SHP77 treated with DMSO at 0.1 percent for 48 hours (cell line): ENCODE measurements around the gene TSHZ3.
A peak's percentile ranks its signal among the peaks of the same experiment; 100 is the strongest.

Experiments
- DNase-seq: peaks from one replicate; lab custom pipeline; 2025; lab: John Stamatoyannopoulos, UW

TSHZ3 gene

DNA sequence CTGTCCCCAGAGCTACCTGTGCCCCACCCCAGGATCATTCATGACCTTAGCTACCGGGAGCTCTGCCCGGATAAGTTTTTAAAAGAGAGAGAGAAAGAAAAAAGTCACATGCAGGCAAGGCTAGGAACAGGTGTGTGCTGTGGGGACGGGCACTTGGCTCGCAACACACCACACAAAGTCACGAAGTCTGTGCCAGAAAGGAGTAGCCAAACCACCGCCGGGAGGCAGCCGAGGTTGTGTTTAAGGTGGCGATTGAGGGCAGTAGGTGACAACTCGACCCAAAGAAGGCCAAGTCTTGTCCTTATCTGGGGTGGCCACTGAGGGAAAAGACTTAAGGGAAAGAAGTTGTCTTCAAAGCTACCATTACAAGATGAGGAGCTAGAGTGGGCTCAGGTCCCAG, 4.6 kb upstream of the TSHZ3 start:
- no peak for DNase-seq

DNA sequence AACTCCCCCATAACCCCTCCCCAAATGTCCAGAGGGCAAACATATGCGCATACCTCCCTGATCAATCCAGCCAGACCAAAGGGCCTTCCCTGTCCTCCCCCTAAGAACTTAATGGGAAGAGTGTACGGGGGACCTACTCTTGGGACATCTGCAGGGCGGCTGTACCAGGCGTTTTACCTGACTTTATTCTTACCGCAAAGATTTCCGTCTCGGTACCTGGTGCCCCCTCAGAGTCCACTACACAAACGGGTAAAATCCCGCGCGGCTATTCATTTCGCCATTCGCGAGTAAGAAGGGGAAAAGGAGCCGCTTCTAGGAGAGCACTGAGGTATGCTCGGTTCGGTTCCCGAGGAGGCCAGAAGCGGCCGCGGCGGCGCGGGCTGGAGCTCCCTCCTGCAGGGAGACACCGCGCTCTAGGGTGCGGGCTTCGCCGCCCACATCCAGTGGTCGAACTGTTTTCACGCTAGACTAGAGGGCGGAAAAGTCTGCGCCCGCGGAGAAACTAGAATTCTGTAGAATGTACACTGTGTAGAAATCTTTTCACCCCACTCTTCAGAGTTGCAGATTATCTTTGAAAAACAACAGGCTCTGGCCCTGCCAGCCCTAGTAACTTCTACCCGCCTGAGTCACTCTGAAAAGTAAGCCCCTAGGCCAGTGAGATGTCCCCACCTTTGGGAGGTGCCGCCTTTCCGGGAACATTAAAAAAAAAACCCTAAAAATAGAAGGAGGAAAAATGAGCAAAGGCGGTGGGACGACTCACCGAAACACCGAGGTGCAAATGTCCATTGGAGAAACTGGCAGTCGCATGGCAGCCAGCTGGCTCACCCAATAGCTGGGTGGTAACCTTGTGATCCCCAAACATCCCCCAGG, 3.8 kb upstream of the TSHZ3 start:
- no peak for DNase-seq

DNA sequence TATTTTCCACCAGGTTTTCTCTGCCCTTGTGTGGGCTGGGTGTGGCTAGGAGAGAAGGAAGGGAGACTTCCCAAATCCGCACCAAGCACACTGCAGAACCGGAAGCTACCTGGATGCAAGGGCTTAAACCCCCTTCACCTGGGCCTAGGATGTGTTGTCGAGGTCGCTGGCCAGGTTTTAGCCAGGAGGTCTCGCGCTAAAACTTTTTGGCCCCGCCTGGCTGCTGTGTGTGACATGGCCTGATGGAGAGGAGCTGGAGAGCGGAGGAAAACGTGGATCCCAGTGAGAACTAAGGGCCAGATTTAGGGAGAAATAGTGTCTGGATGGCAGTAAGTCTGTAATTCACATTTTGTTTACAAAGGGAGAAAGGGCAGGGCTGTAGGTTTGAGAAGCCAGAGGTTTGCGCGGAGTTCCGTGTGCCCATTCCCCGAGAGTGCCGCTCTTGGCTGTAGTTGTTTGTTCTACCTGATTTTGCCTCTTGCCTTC, 3.1 kb upstream of the TSHZ3 start:
- DNase-seq, result no peak

DNA sequence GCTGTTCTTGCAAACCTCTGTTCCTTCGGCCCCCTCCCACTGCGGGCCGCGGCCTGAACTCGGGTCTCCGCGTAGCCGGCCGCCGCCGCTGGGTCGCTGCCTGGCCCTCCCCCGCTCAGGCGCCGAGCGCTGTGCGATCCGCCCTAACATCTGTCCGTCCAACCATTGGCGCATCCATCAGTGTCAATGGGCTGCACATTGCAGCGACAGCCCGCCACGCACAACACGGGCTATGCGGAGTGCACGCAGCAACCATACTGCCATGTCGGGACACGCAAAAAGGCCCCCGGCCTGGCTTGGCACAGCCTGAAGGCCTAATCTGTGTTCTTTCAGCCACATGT, 2.6 kb upstream of the TSHZ3 start:
- no peak for DNase-seq

DNA sequence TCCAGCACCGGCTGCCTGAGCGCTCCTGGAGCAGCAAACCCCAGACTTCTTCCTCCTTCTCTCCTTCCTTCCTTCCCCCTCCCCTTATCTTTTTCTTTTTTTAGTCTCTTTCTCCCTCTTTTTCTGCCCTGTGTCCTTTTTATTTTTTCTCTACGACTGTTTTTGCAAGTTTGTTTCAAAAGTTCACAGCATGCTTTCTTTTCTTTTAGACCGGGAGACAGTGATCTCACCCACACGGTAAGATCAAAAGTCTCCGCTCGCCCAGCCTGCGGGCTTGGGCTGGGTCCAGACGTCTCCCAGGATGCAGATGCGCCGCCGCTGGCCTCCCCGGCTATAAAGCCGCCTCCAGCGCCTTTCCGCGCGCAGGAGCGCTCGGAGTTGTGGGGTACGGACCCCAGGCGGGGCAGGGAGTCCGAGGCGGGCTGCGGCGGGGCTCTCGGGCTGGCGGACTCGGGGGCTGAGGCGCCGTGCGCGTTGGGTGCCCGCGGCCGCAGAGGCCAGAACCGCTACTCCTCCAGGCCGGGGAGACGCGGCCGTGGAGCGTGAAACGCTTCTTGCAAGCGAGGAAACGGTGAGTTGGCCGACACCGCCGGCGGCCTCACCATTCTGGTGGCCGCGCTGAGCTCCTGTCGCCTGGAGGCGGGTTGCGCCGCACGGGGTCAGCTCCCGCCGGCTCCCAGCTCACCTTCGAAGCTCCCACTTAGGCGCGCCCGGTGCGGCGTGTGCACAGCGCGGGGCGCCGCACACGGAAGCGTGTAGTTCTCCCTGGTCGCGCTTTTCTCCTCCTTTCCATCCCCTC, 2.0 kb upstream of the TSHZ3 start:
- DNase-seq, result no peak

DNA sequence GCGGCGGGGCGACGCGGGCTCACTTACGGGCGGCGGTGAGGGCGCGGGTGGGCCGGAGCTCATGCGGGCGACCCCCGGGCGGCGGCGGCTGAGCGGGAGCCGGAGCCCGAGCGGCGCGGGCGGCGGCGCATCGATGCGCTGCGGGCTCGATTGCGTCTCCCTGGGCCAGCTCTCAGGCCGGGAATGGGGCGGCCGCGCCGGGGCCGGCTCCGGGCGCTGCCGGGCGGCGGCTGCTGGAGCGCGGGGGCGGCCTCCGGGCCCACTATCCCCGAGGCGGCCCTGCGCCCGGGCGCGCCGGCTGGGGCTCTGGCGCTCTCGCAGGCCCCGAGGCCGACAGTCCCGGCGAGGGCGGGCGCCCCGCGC, 1.4 kb upstream of the TSHZ3 start:
- DNase-seq, result no peak

DNA sequence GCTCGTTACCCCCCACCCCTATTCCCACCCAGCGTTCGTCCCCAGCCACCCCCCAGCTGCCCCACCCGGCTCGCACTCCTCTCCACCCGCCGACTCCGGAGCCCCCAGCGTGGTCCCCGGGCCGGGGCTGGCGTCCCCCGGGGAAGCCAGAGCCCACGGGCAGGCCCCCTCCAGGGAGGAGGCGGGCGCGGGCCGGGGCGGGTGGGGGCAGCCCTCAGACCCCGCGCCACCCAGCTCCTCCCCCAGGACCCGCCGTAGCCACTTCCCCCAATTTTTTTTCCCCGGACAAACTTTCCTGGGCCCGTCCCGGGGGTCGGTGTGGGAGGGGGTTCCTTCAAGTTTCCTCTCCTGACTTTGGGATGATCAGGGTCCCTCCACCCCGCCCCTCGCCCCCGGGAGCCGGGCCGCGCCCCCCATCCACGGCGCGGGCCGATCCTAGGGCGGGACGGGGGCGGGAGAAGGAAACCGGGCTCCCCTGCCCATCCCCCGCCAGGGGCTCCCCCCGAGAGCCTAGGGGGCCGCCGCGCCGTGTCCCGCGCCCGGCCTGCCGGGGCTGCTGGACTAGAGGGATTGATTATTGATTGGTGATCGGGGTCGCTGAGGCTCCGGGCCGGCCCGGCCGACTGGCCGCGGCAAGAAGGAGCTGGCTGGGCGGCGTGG, 927 bp upstream of the TSHZ3 start:
- DNase-seq, result no peak

DNA sequence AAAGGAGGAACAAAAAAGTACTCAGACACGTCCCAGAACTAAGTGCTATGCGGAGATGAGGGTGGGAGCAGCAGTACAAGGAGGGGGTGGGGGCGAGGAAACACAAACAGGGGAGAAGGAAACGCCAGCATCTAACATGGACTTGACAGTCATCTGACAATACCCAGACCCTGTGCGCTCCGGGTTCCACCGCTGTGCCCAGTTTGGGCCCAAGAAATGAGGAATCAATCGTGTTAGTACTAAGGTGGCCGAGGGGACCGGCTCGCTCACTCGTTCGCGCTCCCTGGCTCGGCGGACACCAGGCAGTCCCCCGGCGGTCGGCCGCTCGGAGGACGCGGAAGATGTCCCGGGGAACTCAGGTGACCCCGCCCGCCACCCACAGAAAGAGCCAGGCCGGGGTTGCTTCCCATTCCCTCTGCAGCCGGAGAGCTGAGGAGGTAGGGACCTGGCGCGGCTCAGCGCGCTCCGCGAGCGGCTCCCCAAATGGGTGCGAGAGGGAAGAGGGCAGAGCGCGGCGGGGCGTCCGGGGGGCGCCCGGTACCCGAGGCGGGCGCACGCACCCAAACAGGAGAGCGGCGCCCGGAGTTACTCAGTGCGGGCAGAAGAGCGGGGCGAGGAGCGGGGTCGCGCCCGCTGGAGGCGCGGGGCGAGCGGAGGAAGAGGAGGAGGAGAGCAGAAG, 616 bp downstream of the TSHZ3 start:
- no peak for DNase-seq

DNA sequence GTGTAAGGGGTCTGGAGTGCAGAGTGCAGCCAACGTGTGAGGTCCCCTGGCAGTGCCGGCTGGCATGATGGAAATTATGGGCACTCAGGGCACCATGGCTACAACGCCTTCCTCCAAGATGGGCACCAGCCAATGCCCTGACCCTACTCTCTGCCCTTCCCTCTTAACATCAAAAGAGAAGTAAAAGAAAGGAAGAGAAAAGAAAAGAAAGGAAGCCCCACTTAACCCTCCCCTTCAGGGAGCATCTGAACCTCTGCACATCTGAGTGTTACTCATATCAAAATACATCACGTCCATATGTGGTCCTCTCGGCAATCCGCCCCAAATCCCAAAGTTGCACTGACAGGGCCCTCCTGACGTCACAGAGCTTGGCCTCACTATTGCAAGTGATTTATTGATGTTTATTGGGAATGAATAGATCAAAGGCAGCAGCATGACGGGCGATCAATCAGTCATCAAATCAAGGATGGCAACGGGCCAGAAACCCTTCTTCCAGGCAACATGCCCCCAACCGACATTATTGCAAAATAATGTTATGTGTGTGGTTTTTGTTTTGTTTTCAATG, 1.3 kb downstream of the TSHZ3 start:
- no peak for DNase-seq

DNA sequence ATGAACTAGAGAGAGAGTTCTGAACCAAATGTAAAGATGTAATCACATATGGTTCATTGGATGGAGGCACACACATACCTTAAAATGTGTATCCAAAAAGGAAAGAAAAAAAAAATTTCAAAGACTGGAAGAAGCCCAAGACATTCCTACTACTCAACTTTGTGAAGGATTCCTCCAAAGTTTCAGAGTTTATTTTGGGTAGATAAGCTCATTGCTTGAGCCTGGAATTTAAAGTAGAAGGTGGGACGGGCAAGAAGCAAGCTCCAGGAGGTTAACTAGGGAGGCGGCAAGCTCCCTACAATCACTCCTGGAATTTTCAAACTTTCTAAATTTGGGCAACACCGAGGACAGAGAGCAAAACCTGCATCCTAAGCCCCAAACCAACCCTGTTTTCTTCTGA, 1.9 kb downstream of the TSHZ3 start:
- no peak for DNase-seq

DNA sequence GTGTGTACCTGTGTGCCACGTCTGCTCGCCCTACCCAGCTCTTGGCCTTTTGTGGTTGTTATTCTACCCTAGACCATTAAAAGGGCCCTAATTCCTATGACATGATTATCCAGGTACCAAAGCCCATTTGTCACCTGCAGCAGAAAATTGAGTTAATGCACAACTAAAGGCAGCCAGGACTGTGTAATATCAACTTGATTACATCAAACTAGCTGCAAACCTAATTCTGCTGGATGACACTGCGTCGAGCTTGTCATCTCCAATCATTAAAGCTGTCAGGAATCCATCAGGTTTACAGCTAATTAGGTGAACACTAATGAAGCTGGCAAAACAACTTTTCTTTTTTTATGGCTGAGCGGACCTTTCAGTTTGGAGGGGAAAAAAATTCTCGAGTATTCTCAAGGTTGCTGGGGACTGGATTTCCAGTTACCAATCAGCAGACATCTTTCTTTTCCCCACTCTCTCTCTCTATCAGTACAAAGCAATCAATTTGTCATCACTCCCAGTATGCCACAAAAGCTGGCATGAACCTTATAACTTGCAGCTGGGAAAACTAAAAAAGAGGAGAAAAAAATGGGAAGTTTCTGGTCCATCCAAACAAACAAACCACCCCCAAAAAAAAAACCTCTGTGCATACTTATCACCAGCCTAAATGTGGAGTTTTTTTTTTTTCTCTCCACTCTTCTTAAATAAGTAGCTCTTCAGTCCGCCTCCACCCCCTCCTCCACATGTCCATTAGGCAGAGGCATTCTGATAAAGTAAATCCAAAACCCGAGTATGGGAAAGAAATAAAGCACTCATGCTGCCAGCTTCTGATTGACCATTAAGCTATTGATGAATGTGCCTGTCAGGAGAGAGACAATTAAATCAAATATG, 2.8 kb downstream of the TSHZ3 start:
- DNase-seq, result no peak

DNA sequence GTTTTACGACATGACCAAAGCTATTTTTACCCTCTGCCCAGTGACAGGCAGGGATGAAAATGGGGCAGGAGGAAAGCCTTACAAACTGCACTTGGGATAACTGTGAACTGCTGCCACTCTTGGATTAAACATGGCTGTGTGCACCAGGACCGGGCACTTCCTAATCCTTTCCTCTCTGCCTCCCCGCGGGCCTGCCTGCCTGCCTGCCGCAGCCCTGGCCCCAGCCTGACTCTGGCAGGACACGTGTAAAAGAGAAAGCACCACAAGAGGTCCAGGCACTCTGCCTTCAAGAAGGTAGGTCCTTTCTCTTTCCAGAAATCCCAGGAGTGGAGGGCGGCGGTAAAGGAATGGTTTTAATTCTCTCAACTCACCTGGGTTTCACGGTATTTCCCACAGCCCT, 4.8 kb downstream of the TSHZ3 start:
- no peak for DNase-seq

DNA sequence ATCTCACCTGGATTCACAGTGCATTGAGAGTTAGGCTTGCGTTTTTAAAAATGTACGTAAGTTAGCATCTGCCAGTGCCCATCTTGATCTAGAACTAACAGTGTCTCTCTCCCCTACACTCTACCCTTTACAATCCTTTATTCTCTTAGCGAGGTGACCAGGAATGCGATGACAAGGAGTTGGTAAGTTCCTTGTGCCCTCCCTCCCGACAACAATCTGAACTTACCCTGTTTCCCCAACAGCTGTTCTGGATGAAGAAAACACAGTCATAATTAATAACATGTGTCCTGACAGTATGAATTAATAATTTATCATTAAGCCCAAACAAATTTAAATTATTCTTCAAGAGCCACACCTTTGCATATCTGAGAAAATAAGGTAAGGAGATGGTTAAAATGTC, 6.3 kb downstream of the TSHZ3 start:
- no peak for DNase-seq

DNA sequence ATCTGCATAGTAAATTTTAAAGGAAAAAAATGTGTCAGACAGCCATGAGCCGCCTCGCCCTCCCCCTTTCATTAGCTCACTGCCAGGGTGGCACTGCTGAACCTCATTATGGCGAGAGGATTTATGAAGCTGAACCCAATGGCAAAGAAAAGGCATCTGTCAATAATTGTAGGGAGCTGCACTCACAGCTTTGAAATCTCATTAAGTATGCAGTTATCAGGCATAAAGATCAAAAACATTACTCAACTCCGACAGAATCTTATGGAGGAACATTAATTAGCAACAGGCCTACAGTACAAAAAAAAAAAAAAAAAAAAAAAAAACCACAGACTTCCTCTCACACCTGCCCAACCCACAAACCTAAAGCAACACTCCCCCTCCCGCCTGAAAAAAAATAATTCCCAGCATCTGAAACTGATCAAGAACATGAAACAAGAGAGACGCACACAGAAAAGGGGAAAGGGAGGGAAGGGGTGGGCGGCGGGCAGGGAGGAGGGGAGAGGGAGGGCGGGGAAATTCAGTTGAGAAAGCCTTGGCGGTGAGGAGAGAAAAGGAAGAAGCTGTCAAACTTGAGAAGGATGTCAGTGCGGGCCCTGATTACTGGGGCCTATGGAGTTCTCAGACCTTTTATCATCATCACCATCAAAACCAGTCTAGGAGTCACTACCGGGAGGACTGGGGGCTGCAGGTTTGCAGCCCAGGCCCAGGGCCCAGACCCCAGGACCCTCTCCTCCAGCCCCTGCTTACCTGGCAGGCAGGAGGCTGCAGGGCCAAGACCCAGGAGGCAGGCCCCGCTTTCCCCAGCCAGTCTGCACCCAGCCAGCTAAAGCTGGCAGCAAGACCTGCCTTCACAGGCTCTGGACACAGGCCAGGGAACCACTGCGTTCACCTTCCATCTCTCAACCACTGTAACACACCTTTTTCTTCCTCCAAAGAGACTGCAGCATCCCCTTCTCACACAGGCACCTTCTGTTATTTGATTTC, 8.9 kb downstream of the TSHZ3 start:
- no peak for DNase-seq

DNA sequence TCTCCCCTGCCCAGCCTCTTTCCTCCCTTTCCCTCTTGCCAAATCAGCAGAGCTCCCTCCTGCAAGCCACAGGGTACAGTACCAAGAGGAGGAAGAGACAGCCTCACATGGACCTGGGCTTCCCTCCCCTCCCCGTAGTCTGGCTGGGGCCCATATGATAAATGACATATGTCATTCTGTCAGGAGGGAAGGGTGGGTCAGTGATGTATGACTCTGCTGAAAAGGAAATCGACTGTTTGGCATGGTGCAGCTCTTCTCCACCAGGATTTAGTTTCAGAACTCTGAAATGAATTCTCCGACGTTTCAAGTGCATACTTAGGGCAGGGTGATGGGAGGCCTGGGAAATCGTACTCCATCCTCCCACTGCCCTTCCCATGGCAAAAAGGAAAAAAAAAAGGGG, 9.8 kb downstream of the TSHZ3 start:
- no peak for DNase-seq

DNA sequence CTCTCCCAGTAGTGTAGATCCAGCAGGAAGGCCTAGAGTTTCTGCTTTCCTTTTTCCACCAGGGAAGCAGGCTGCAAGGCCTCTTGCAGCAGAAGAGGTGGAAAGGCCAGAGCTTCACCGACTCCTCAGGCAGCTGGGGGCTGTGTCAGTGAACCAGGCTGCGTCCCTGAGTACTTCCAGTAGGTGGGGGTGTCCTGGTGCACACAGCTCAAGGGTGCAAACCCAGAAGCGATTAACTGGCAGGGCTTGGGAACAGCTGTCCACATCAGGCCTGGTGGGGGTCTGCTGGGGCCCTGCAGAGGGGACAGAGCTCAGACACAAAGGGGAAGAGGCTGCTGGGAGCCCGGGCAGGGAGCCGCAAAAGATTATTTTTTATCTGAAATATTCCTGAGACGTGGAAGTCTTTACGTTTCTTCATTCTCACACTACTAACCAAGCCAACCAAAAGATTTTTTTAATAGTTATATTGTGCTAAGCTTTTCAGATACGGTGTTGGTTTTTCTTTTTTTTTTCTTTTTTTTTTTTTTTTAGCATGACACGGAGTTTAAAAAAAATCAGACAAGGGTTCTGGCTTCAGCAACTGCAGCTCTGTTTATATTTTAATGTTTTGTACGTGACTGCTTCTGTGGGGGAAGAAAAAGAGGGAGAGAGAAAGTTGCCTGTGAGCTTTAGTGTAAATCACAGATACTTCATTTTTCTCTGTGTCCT, 11.0 kb downstream of the TSHZ3 start:
- DNase-seq, result peak; percentile 29

DNA sequence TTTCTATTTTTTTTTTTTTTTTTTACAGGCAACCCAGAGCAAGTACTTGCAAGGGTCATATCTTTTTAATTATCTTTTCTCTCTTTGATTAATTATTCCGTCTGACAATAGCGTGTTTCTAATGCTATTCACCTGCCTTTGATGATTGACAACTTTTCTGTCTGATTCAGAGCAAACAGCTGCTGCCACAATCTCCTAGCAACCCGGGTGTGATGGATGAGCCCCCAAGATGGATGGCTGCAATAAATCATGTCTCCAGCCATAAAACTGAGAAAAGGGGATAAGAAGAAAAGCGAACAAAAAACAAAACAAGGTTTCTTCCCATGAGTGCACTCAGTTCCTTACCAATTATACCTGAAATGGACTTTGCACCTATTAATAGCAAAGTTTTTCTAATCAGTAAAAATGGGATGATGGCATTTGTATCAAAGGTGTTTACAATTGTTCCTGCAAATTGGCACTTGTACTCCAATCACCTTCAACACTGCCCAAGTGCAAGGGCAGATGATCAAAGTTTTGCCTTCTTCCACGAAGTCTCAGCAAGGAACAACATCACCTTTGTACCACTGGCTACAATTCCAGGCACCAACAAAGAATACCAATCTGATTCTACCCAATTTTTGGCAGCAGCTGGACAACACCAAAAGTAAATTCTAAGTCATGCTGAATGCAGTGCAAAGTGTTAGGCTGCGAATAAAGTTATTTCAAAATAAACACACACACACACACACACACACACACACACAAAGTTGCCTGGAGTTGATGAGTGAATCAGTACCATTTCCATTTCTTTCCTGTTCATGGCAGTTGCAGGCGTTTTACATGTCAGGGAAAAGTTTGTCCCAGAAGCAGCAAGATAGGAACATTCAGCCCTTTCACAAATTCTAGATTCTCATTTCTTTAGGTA, 12.0 kb downstream of the TSHZ3 start:
- DNase-seq, result no peak

DNA sequence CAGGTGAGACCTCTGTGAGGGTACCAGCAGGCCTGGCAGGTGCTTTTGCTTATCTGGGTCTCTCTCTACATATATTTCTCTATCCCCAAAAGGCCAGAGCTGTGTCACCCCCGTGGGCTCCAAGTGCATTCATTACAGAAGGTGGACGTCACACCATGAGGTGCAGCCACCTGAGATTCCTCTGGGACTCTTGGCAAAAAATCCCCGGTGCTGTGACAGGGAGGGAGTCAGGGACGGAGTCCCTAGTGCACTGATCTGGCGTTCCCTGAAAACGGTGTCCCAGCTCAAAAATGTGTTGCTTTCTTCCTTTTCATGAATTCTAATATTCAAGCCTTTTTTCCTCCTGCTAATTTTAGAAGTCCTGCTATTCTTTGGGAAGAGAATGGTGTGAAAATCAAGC, 13.5 kb downstream of the TSHZ3 start:
- DNase-seq, result no peak
